Renal cortical epithelial cell (primary cell): ENCODE results near the gene RAPGEF4. TPM values are rescaled to one million over a fixed set of nuclear protein-coding genes. Genes with fewer than 3 reads are reported as not detected.
"Not testable (repeated sequence)": the region's sequence is repeated elsewhere in the genome, so short reads cannot be mapped to it uniquely, and the experiment has no call there.

Experiments used
- DNase-seq: peaks from one replicate; pipeline ENCODE4 v3.0.0-alpha.2; 2011; ENCODE audit warnings: low read depth
- total RNA-seq: library from RNA; depleted of rRNA; stranded (reverse); fragments of >200 nt; gene quantifications from 2 replicates; pipeline ENCODE4 v1.2.3, GENCODE V29; 2014

RAPGEF4 gene
- total RNA-seq, 1 donor from 2014 or later, result 1.2 TPM

GRCh38 chr2:172726172-172726735 is 9.4 kb upstream of the RAPGEF4 start:
- DNase-seq, result peak; percentile 60

- DNase-seq, result no peak
These were observed 5.2 kb upstream of the RAPGEF4 start for GRCh38 chr2:172730411-172730810.

GRCh38 chr2:172734711-172735581 is 699 bp upstream of the RAPGEF4 start:
- no peak for DNase-seq

- DNase-seq, result no peak
These were observed 954 bp downstream of the RAPGEF4 start for GRCh38 chr2:172736424-172737174.

GRCh38 chr2:172739661-172740266 is 4.1 kb downstream of the RAPGEF4 start:
- no peak for DNase-seq

- no peak for DNase-seq
These were observed 5.2 kb downstream of the RAPGEF4 start for GRCh38 chr2:172740856-172741255.

GRCh38 chr2:172742931-172743540 is 7.4 kb downstream of the RAPGEF4 start:
- no peak for DNase-seq

GRCh38 chr2:172743898-172744297 is 8.3 kb downstream of the RAPGEF4 start:
- DNase-seq, result no peak

- DNase-seq, result no peak
These were observed 10.0 kb downstream of the RAPGEF4 start for GRCh38 chr2:172745636-172746035.

- DNase-seq, result not testable (repeated sequence)
These were observed 12.9 kb downstream of the RAPGEF4 start for GRCh38 chr2:172748543-172748942.

- DNase-seq, result no peak
These were observed 13.7 kb downstream of the RAPGEF4 start for GRCh38 chr2:172749388-172749787.

- DNase-seq, result no peak
These were observed 15.9 kb downstream of the RAPGEF4 start for GRCh38 chr2:172751564-172751963.

GRCh38 chr2:172753610-172754009 is 18.0 kb downstream of the RAPGEF4 start:
- DNase-seq, result no peak

- no peak for DNase-seq
These were observed 23.8 kb downstream of the RAPGEF4 start for GRCh38 chr2:172759441-172759840.

- no peak for DNase-seq
These were observed 25.7 kb downstream of the RAPGEF4 start for GRCh38 chr2:172761306-172761705.

GRCh38 chr2:172762574-172762973 is 26.9 kb downstream of the RAPGEF4 start:
- no peak for DNase-seq

- DNase-seq, result peak; percentile 4
These were observed 27.4 kb downstream of the RAPGEF4 start for GRCh38 chr2:172763079-172763478.

GRCh38 chr2:172765662-172766061 is 30.0 kb downstream of the RAPGEF4 start:
- no peak for DNase-seq

- no peak for DNase-seq
These were observed 32.8 kb downstream of the RAPGEF4 start for GRCh38 chr2:172768401-172768800.

- DNase-seq, result no peak
These were observed 34.2 kb downstream of the RAPGEF4 start for GRCh38 chr2:172769879-172770278.

- no peak for DNase-seq
These were observed 35.2 kb downstream of the RAPGEF4 start for GRCh38 chr2:172770887-172771286.

- peak; percentile 46 for DNase-seq
These were observed 37.0 kb downstream of the RAPGEF4 start for GRCh38 chr2:172772633-172773032.
